Measurements from ENCODE around the gene TIMP4.

The TIMP4 gene

GRCh38 chr3:12178091-12178820 lies 19.5 kb upstream of the TIMP4 start:
- Mint-ChIP-seq H3K27me3 (no peaks in the 10 kb centered on the region), H3K27ac (no peak overlapping the region), H3K4me1 (ENCODE audit: low read depth) (peaks cover 38% of the 10 kb centered on the region), H3K9me3 (peaks cover 8% of the 10 kb centered on the region), H3K4me3 (no peak overlapping the region), H3K36me3 (ENCODE audit: low read depth) (no peaks in the 10 kb centered on the region)

GRCh38 chr3:12177126-12177525 lies 18.4 kb upstream of the TIMP4 start:
- H3K4me1 Mint-ChIP-seq (ENCODE audit: low read depth), result peaks cover 38% of the 10 kb centered on the region
- no peak overlapping the region for H3K4me3 Mint-ChIP-seq
- H3K27me3 Mint-ChIP-seq, result no peaks in the 10 kb centered on the region
- H3K9me3 Mint-ChIP-seq, result peaks cover 14% of the 10 kb centered on the region
- peaks cover 3% of the 10 kb centered on the region for H3K36me3 Mint-ChIP-seq (ENCODE audit: low read depth)
- no peak overlapping the region for H3K27ac Mint-ChIP-seq

GRCh38 chr3:12175844-12176453 lies 17.2 kb upstream of the TIMP4 start:
- Mint-ChIP-seq H3K27ac (no peak overlapping the region), H3K4me3 (no peak overlapping the region), H3K36me3 (ENCODE audit: low read depth) (peaks cover 4% of the 10 kb centered on the region), H3K9me3 (peaks cover 18% of the 10 kb centered on the region), H3K27me3 (no peaks in the 10 kb centered on the region), H3K4me1 (ENCODE audit: low read depth) (peaks cover 30% of the 10 kb centered on the region)

- Mint-ChIP-seq H3K4me3 (no peak overlapping the region), H3K4me1 (ENCODE audit: low read depth) (peaks cover 28% of the 10 kb centered on the region), H3K27me3 (no peaks in the 10 kb centered on the region), H3K9me3 (peaks cover 18% of the 10 kb centered on the region), H3K36me3 (ENCODE audit: low read depth) (peaks cover 4% of the 10 kb centered on the region), H3K27ac (no peak overlapping the region)
Observed at GRCh38 chr3:12175137-12175593, 16.5 kb upstream of the TIMP4 start.

- no peak overlapping the region for H3K27ac Mint-ChIP-seq
- peaks cover 4% of the 10 kb centered on the region for H3K36me3 Mint-ChIP-seq (ENCODE audit: low read depth)
- no peaks in the 10 kb centered on the region for H3K27me3 Mint-ChIP-seq
- no peak overlapping the region for H3K4me3 Mint-ChIP-seq
- no peaks in the 10 kb centered on the region for H3K4me1 Mint-ChIP-seq (ENCODE audit: low read depth)
- peaks cover 18% of the 10 kb centered on the region for H3K9me3 Mint-ChIP-seq
Observed at GRCh38 chr3:12170207-12170606, 11.5 kb upstream of the TIMP4 start.

- Mint-ChIP-seq H3K27ac (no peak overlapping the region), H3K4me1 (ENCODE audit: low read depth) (no peaks in the 10 kb centered on the region), H3K27me3 (peaks cover under 1% of the 10 kb centered on the region), H3K36me3 (ENCODE audit: low read depth) (no peaks in the 10 kb centered on the region), H3K4me3 (no peak overlapping the region), H3K9me3 (no peaks in the 10 kb centered on the region)
Observed at GRCh38 chr3:12165909-12166308, 7.2 kb upstream of the TIMP4 start.

GRCh38 chr3:12159227-12159601 lies 502 bp upstream of the TIMP4 start:
- Mint-ChIP-seq H3K9me3 (no peaks in the 10 kb centered on the region), H3K27me3 (peaks cover 31% of the 10 kb centered on the region), H3K36me3 (ENCODE audit: low read depth) (no peaks in the 10 kb centered on the region), H3K4me1 (ENCODE audit: low read depth) (peaks cover 16% of the 10 kb centered on the region), H3K27ac (no peak overlapping the region), H3K4me3 (no peak overlapping the region)

GRCh38 chr3:12157026-12157425 lies 1.7 kb downstream of the TIMP4 start:
- Mint-ChIP-seq H3K36me3 (ENCODE audit: low read depth) (no peaks in the 10 kb centered on the region), H3K4me1 (ENCODE audit: low read depth) (peaks cover 19% of the 10 kb centered on the region), H3K27me3 (peaks cover 31% of the 10 kb centered on the region), H3K4me3 (no peak overlapping the region), H3K27ac (no peak overlapping the region), H3K9me3 (no peaks in the 10 kb centered on the region)

- Mint-ChIP-seq H3K9me3 (no peaks in the 10 kb centered on the region), H3K4me1 (ENCODE audit: low read depth) (peaks cover 19% of the 10 kb centered on the region), H3K27ac (peak overlapping the region; percentile 3)
Observed at GRCh38 chr3:12155828-12156227, 2.9 kb downstream of the TIMP4 start.

GRCh38 chr3:12155264-12155663 lies 3.4 kb downstream of the TIMP4 start:
- H3K27ac Mint-ChIP-seq, result no peak overlapping the region
- H3K27me3 Mint-ChIP-seq, result peaks cover 28% of the 10 kb centered on the region
- H3K4me3 Mint-ChIP-seq, result no peak overlapping the region
- no peaks in the 10 kb centered on the region for H3K36me3 Mint-ChIP-seq (ENCODE audit: low read depth)
- H3K9me3 Mint-ChIP-seq, result no peaks in the 10 kb centered on the region
- peaks cover 19% of the 10 kb centered on the region for H3K4me1 Mint-ChIP-seq (ENCODE audit: low read depth)

More at GRCh38 chr3:12155828-12156227, 2.9 kb downstream of the TIMP4 start:
- Mint-ChIP-seq H3K4me3 (no peak overlapping the region), H3K27me3 (peaks cover 30% of the 10 kb centered on the region), H3K36me3 (ENCODE audit: low read depth) (no peaks in the 10 kb centered on the region)

GRCh38 chr3:12154151-12154550 lies 4.6 kb downstream of the TIMP4 start:
- peaks cover 23% of the 10 kb centered on the region for H3K27me3 Mint-ChIP-seq
- H3K9me3 Mint-ChIP-seq, result no peaks in the 10 kb centered on the region
- H3K4me3 Mint-ChIP-seq, result no peak overlapping the region
- peaks cover 19% of the 10 kb centered on the region for H3K4me1 Mint-ChIP-seq (ENCODE audit: low read depth)
- no peaks in the 10 kb centered on the region for H3K36me3 Mint-ChIP-seq (ENCODE audit: low read depth)
- no peak overlapping the region for H3K27ac Mint-ChIP-seq

- Mint-ChIP-seq H3K36me3 (ENCODE audit: low read depth) (no peaks in the 10 kb centered on the region), H3K4me3 (no peak overlapping the region), H3K27me3 (peaks cover 4% of the 10 kb centered on the region), H3K9me3 (no peaks in the 10 kb centered on the region), H3K4me1 (ENCODE audit: low read depth) (peaks cover 12% of the 10 kb centered on the region), H3K27ac (no peak overlapping the region)
Observed at GRCh38 chr3:12150112-12150511, 8.6 kb downstream of the TIMP4 start.

- H3K27ac Mint-ChIP-seq, result no peak overlapping the region
- H3K36me3 Mint-ChIP-seq (ENCODE audit: low read depth), result no peaks in the 10 kb centered on the region
- H3K9me3 Mint-ChIP-seq, result no peaks in the 10 kb centered on the region
- H3K4me1 Mint-ChIP-seq (ENCODE audit: low read depth), result peaks cover under 1% of the 10 kb centered on the region
- peaks cover 4% of the 10 kb centered on the region for H3K27me3 Mint-ChIP-seq
- no peak overlapping the region for H3K4me3 Mint-ChIP-seq
Observed at GRCh38 chr3:12149029-12149428, 9.7 kb downstream of the TIMP4 start.

GRCh38 chr3:12148183-12148940 lies 10.3 kb downstream of the TIMP4 start:
- Mint-ChIP-seq H3K27ac (no peak overlapping the region), H3K4me3 (no peak overlapping the region), H3K4me1 (ENCODE audit: low read depth) (no peaks in the 10 kb centered on the region), H3K27me3 (peaks cover 4% of the 10 kb centered on the region), H3K36me3 (ENCODE audit: low read depth) (no peaks in the 10 kb centered on the region), H3K9me3 (no peaks in the 10 kb centered on the region)

GRCh38 chr3:12147049-12147780 lies 11.5 kb downstream of the TIMP4 start:
- H3K4me1 Mint-ChIP-seq (ENCODE audit: low read depth), result no peaks in the 10 kb centered on the region
- no peaks in the 10 kb centered on the region for H3K36me3 Mint-ChIP-seq (ENCODE audit: low read depth)
- H3K9me3 Mint-ChIP-seq, result no peaks in the 10 kb centered on the region
- H3K4me3 Mint-ChIP-seq, result no peak overlapping the region
- peaks cover 4% of the 10 kb centered on the region for H3K27me3 Mint-ChIP-seq
- no peak overlapping the region for H3K27ac Mint-ChIP-seq

Measured in stimulated activated naive CD8-positive, alpha-beta T cell treated with anti-CD3 and anti-CD28 coated beads, Interleukin-15, Interleukin-2, amounts not matched to agents 100 ng/mL and 50 ng/mL, for 24 hours (primary cell).